Hepatocyte (in vitro differentiated cells): ENCODE measurements around the gene TUBA4B.

Experiments
- CTCF ChIP-seq: fragments of 200-600 bp; sonication (generic); IDR thresholded peaks from 2 replicates; pipeline ENCODE4 v1.5.1; 2016; ENCODE audit warnings: antibody characterized with exemption, mild to moderate bottlenecking; ENCODE audit not compliant: poor library complexity
- EZH2 ChIP-seq: fragments of 200-600 bp; sonication (generic); IDR thresholded peaks from 2 replicates; pipeline ENCODE4 v1.6.1; 2016; ENCODE audit warnings: antibody characterized with exemption, mild to moderate bottlenecking, borderline replicate concordance
- EZH2phosphoT487 ChIP-seq: fragments of 200-600 bp; sonication (generic); IDR thresholded peaks from one replicate; pipeline ENCODE4 v1.6.1; 2018; ENCODE audit warnings: antibody characterized with exemption, mild to moderate bottlenecking, low read depth, moderate library complexity; ENCODE audit not compliant: unreplicated experiment, severe bottlenecking

DNA sequence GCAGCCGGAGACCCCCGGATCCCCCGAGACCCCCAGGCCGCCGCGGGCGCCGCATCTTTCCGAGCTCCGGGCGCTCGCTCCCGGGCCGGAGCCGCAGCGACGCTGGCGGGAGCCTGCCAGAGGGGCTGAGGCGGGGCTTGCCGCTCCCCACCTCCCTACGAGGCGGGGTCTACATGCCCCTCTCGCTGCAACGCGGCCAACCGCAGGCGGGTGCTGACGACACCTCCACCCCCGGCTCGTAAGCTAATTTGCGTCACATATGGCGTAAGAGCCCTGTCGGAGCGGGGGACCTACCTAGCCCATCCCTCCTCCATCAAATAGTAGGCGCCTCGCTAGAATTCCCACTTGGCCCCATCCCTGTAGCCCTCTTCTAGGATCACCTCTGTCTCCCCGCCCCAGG, 56.2 kb downstream of the TUBA4B start, which contains the start of gene PTPRN:
- TF ChIP-seq EZH2 (peak; percentile 15), CTCF (no peak), EZH2phosphoT487 (no peak)
